GOT3 (cell line): ENCODE results near the gene ZYX.
"Not testable (repeated sequence)": the region's sequence is repeated elsewhere in the genome, so short reads cannot be mapped to it uniquely, and the experiment has no call there.

Experiments used
- DNase-seq: peaks from one replicate; lab custom pipeline; 2025; ENCODE audit warnings: mixed read lengths; lab: John Stamatoyannopoulos, UW

Gene ZYX

DNA sequence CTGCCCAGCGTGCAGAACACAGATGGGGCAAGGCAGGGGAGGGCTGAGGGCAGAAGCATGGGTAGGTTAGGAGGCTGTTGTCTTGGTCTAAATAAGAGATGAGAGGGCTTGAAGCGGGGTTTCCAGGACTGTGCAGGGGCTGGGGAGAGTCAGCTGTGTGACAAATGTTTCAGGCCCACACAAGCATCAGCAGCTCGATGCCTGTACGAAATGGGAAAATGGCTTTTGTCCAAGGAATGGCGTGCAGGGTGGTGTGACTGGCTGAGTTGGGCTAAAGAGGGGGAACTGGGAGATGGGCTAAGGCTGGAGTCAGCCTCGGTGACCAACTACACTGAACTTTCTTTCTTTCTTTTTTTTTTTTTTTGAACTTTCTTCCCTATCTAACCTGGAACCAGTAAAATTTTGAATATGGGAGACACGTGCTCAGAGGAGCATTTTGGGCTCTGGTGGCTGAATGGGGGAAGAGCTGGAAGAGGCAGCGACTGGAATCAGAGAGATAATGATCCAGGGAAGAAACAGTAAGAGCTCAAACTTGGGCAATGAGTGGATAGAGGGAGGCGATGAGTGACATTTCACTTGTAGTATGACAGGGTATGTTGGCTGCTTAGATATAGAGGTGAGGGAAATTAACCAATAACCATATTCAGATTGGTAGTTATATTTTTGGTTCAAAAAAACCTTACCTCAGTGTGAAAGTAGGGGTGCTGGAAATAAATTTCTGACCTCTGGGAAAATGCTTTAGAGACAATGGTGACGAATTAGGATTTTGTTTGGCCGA is 37.7 kb downstream of the ZYX start:
- DNase-seq, result no peak

DNA sequence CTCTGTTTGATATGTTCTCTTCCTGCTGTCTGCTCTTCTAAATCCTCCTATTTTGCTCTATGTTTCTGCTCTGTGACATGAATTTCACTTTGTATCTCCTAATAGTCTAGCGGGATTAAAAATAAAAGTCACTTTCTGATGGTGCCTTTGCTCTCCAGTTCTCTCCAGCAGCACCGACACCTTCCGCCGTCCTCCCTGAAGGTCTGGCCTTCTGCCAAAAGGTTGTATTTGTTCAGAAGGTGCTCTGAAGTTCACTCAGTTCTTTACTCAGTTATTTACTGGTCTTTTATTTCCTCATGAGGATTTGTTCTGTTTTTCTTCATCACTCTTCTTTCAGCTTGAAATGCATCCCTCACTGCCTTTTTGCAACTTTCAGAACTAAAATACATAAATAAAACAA is 38.7 kb downstream of the ZYX start:
- DNase-seq, result no peak

DNA sequence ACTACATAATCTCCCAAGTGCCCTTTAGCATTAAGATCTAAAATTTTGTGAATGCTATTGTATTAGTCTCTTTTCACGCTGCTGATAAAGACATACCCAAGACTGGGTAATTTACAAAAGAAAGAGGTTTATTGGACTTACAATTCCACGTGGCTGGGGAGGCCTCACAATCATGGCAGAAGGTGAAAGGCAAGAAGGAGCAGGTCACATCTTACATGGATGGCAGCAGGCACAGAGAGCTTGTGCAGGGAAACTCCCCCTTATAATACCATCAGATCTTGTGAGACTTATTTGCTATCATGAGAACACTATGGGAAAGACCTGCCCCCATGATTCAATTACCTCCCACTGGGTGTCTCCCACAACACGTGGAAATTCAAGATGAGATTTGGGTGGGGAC is 39.5 kb downstream of the ZYX start:
- not testable (repeated sequence) for DNase-seq

DNA sequence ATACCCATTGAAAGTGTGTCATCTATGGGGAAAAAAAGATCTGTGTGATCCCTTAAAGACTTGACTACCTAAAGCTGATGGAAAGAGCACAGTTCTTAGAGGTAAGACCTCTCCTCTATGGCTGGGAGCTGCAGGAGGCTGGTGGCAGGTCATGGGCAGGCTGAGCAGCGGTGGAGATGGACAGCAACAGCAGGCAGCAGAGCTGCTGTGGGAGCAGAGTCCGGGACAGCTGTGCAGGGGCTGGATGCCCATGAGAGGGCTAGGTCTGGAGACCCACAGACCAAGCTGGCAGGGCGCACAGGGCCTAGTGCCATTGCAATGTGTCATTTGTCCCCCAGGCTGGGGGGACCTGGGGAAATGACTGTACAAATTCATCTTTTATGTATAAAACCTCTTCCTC is 40.9 kb downstream of the ZYX start:
- no peak for DNase-seq

DNA sequence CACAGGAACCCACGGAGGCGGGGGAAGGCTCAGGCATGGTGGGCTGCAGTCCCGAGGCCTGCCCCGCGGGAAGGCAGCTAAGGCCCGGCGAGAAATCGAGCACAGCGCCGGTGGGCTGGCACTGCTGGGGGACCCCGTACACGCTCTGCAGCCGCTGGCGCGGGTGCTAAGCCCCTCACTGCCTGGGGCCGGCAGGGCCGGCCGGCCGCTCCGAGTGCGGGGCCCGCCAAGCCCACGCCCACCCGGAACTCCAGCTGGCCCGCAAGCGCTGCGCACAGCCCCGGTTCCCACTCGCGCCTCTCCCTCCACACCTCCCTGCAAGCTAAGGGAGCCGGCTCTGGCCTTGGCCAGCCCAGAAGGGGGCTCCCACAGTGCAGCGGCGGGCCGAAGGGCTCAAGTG is 43.3 kb downstream of the ZYX start:
- DNase-seq, result not testable (repeated sequence)

DNA sequence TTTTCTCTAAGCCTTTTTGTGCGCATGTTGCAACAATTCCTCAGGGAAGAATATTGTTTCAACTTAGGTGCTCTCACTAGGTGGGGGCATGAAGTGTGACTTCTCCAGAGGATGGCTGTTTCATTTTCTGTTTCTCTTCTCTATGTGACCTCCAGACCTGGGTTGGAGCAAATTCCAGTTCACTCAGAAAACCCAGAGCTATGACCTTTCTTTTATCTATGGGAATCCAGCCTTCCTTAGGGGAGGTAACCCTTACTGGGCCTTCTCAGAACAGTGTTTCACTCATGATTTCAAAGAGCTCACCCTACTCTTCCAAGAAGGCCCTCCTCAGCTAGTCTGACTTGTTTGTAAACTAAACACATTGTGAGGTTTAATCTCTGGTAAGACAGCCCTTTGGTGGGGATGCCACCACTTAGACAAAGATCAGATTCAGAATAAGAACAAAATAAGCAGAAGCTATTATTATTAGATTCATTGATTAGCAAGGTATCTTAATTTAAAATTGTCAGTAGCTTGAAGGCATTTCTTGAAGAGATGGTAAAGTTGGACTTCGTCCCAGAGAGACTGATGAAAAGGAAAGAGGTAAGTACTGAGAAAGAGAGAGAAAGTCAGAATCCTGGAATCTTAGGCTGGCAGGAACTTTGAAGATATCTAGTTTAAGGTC is 45.5 kb downstream of the ZYX start:
- no peak for DNase-seq

DNA sequence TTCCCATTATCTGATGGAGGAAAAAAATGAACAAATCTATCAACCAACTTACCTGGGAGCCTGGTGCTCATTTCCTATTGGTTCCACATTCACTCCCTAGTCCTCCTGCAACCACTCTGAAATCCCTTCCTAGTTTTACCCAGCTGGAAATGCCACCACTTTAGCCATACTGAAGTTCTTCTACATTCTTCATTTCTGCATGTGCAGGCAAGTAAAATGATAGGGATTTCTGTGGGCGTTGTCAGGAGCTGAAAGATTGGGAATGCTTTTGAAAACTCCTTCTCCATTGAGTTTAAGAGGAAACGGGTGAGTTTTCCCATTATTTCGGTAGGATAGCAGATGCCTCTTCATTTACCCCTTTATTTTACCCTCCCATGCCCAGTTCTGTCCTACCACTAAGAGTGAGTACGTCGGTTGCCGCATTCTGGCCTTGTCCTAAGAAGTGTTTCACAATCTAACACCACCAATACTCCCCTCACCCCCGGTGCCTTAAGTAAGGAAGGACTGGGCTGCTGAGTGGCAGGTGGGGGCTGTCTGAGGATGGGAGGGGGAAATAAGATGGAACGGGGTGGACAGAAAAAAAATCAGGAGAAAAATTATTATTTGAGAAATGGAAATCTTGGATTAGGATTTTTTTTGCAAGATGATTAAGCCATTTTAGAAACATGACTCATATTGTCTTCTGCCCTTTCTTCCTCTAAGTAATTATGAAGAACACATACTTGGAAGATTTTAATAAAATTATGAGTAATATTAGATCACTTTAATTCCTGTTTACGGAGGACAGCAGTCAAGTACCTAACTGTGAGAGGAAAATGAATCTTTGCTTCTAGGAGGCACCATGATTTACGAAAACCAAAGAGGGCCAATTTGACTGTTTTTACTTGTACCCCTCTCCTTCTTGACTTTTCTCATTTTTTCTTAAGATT is 48.9 kb downstream of the ZYX start:
- no peak for DNase-seq

DNA sequence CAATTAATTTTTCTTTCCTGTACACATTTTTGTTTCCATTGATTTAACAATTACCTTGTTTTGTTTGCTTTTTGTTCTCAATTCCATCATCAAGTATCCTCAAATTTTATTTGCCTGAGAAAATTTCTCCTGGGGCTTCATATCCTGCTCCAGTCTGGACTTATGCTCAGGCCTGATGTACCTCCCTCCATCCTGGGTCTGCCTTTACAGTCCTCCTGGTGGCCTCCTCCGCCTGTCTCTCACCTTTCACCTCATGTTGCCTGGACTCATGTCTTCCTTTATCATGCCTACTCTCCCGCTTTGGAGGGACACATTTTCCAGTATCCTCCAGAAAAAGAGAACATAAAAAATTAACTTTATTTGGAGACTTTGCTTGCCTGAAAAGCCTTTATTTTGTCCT is 50.0 kb downstream of the ZYX start:
- DNase-seq, result no peak

DNA sequence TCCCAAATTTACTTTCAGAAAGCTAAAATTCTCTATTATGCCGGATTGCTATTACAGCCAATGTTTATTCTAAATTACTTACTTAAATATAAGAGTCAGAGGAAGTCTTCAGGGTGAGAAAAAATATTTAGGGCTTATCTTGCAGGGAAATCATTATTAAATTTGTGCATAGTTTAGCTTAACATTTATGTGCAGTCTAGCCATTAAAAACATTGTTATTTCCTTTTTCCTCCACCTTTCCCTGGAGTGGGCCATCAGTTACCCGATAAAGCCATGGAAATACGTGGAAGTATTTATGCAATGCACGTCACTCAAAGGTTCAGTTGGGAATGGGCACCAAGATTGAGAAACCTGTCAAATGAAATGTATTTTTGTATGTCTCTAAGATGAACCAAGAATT is 52.6 kb downstream of the ZYX start:
- no peak for DNase-seq

DNA sequence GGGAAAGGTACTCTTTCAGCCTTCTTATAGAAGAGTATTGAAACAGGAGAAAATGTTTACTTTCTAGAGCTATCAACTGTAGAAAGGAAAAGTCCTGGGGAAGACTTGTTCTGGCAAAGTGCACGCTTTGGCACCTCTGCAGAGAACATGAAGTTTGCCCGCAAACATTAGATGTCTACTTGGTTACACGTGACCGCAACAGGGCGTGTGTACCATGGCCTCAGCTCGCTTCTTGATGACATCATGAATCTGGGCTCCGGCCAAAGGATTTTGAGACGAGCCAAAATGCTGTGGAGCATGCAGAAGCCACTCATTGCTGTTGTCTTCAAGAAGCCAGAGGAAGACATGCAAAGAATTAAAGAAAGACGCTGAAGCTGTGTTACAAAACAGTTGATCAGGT is 53.5 kb downstream of the ZYX start:
- peak; percentile 20 for DNase-seq

DNA sequence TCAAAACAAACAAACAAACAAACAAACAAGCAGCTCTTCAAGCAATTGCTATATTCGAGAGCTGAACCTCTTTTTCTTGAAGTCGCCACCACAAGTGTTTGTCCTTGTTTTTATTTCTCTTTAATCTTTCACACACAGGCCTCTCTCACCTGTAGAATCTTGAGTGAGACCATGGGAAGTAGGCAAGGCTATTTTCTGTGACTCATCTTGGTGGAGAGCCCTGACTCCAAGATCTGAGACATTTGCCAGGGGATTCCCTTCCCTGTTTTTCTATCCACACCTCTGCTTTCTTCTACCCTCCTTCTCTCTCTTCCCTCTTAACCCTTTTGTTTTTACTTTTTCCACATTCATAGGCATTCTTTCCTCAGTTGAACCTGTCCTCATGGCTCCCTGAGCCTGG is 54.1 kb downstream of the ZYX start:
- no peak for DNase-seq

DNA sequence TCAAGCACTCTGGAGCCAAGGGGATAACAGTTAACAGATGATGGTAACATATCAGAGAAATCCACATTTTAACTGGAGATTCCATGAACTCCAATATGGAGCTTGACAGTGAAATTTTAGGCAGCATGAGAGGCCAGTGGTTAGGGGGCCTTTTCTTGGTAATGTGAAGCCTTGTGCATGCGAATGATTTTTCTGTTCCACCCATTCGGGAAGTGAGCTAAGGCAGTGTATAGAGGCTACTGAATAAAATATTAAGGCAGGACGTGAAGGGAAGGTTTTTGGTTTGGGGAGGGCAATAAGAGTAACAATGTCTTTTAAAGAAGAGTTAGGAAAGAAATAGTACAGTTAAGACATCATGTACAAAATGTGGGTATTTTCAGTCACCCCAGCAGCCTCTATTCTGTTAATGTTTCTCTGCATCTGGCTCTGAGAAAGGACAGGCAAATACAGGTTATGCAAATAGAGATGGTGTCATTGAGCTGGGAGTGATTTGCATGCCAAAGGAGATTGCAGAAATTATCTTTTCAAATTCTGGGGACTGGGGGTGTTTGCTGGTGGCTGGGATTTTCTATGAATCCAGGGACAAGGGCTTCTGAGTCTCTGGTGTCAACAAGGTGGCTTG is 55.3 kb downstream of the ZYX start:
- DNase-seq, result no peak

DNA sequence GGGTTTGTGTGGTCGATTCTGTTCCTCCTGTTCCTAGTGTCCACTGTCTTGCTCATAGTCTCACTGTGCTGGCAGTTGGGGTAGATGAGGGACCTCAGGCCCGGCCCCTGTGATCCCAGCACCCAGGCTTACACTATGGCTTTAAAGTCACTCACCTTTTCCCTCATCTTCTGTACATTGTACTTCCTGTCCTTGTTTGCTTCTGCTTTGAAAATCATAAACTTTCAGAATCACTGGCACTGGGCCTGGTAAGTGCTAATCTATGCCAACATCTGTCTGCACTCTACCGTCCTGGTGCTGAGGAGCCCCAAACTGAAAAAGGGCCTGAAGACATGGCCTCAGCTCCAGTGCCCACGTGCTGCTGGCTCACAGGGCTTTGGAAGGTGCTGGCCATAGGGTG is 56.4 kb downstream of the ZYX start:
- no peak for DNase-seq

DNA sequence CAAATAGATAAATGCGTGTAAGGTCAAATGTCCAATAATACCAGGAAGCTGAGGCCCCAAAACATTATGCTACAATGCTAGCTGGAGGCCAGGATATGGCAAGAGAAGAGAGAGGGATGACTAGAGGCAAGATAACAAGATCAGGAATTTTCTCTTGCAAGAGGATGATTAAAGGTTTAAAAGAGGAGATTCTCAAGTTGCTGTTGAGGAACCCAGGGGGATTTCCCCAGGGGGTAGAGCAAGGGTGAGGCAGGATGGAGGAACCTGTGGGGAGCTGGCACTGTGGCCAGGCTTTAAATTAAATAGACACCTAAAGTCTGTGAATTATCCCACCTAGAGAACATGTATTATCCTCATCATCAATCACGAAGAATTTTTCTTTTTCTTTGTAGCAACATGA is 58.7 kb downstream of the ZYX start:
- DNase-seq, result no peak
